HepG2 (cell line): ENCODE results near the gene CCDC57. TPM values are rescaled to one million over a fixed set of nuclear protein-coding genes. Genes with fewer than 3 reads are reported as not detected.

Source experiments
- ARNT2 ChIP-seq: sonication (generic); formaldehyde crosslinking; IDR thresholded peaks from 2 replicates; pipeline ENCODE4 v1.8.0; 2022; ENCODE audit warnings: mild to moderate bottlenecking, low read depth, missing genetic modification reagents, moderate library complexity
- BHLHE40 ChIP-seq: IDR thresholded peaks from 2 replicates; pipeline ENCODE4 v1.6.1; 2011; ENCODE audit warnings: low read length, improper control_type of control experiment
- FOXP1 ChIP-seq, 2 experiments: fragments of 450-650 bp in 1 of 2; IDR thresholded peaks; 2 replicates each; pipeline ENCODE4 v1.6.1; 2017 to 2018; ENCODE audit warnings: antibody characterized with exemption in 1 of 2
- HDAC2 ChIP-seq: sonication (generic); formaldehyde crosslinking; IDR thresholded peaks from 2 replicates; pipeline ENCODE4 v1.4.0; 2020; ENCODE audit warnings: missing genetic modification reagents
- JUNB ChIP-seq: sonication (generic); formaldehyde crosslinking; IDR thresholded peaks from 2 replicates; pipeline ENCODE4 v1.8.0; 2022; ENCODE audit warnings: missing genetic modification reagents, mild to moderate bottlenecking, borderline replicate concordance
- KDM6A ChIP-seq: IDR thresholded peaks from 2 replicates; pipeline ENCODE4 v1.6.1; 2016; ENCODE audit warnings: low read depth
- KLF15 ChIP-seq: sonication (generic); formaldehyde crosslinking; IDR thresholded peaks from 2 replicates; pipeline ENCODE4 v1.8.1; 2023; ENCODE audit warnings: borderline replicate concordance, mild to moderate bottlenecking, inconsistent platforms, missing genetic modification reagents, mixed read lengths
- MBD4 ChIP-seq: IDR thresholded peaks from 2 replicates; pipeline ENCODE4 v1.6.1; 2012; ENCODE audit warnings: low read length, inconsistent platforms, borderline replicate concordance
- MIER3 ChIP-seq: IDR thresholded peaks from 2 replicates; pipeline ENCODE4 v1.6.1; 2016; ENCODE audit warnings: missing compliant biosample characterization, borderline replicate concordance
- MYNN ChIP-seq: sonication (generic); formaldehyde crosslinking; IDR thresholded peaks from 2 replicates; pipeline ENCODE4 v1.4.0; 2020; ENCODE audit warnings: mild to moderate bottlenecking, low read depth, missing genetic modification reagents
- NAIF1 ChIP-seq: sonication (generic); formaldehyde crosslinking; IDR thresholded peaks from 2 replicates; pipeline ENCODE4 v1.5.0; 2020; ENCODE audit warnings: mild to moderate bottlenecking, missing genetic modification reagents, borderline replicate concordance
- NCOR1 ChIP-seq: fragments of 200-600 bp; sonication (generic); IDR thresholded peaks from 2 replicates; pipeline ENCODE4 v1.7.0; 2017; ENCODE audit warnings: antibody characterized with exemption, low read length, borderline replicate concordance
- NFE2 ChIP-seq: sonication (generic); formaldehyde crosslinking; IDR thresholded peaks from 2 replicates; pipeline ENCODE4 v1.4.0; 2020; ENCODE audit warnings: missing genetic modification reagents
- SMC3 ChIP-seq: IDR thresholded peaks from 2 replicates; pipeline ENCODE4 v1.6.1; 2011; ENCODE audit warnings: low read length, improper control_type of control experiment
- TBX2 ChIP-seq: sonication (generic); formaldehyde crosslinking; IDR thresholded peaks from 2 replicates; pipeline ENCODE4 v1.5.0; 2020; ENCODE audit warnings: missing genetic modification reagents, mild to moderate bottlenecking, borderline replicate concordance
- TEAD2 ChIP-seq: sonication (generic); formaldehyde crosslinking; IDR thresholded peaks from 2 replicates; pipeline ENCODE4 v1.9.0; 2021; ENCODE audit warnings: missing genetic modification reagents
- TEAD3 ChIP-seq: optimal IDR thresholded peaks from 2 replicates; pipeline ENCODE3; 2016; ENCODE audit warnings: borderline replicate concordance
- XRCC5 ChIP-seq: fragments of 200-400 bp; formaldehyde crosslinking; optimal IDR thresholded peaks from 2 replicates; pipeline ENCODE3; 2017; ENCODE audit warnings: mild to moderate bottlenecking, low read length
- ZNF564 ChIP-seq: sonication (generic); formaldehyde crosslinking; IDR thresholded peaks from 2 replicates; pipeline ENCODE4 v1.8.1; 2023; ENCODE audit warnings: mild to moderate bottlenecking, missing genetic modification reagents
- ZNF572 ChIP-seq: sonication (generic); formaldehyde crosslinking; IDR thresholded peaks from 2 replicates; pipeline ENCODE4 v1.5.1; 2020; ENCODE audit warnings: mild to moderate bottlenecking, missing genetic modification reagents
- ZSCAN25 ChIP-seq: sonication (generic); formaldehyde crosslinking; IDR thresholded peaks from 2 replicates; pipeline ENCODE4 v1.8.0; 2022; ENCODE audit warnings: mild to moderate bottlenecking, missing genetic modification reagents
- ZZZ3 ChIP-seq: sonication (generic); formaldehyde crosslinking; IDR thresholded peaks from 2 replicates; pipeline ENCODE4 v1.4.0; 2020; ENCODE audit warnings: missing genetic modification reagents, mild to moderate bottlenecking, borderline replicate concordance
- polyA plus RNA-seq, 8 experiments: library from polyadenylated mRNA; depleted of rRNA in 3 of 8; stranded (reverse) in 7 of 8; unstranded in 1 of 8; fragments of >200 nt; fragmentation: Illumina TruSeq in 4 of 8; extraction: Trizol in 4 of 8; gene quantifications; 2 replicates each; pipeline versions ENCODE4 v1.2.1 to v1.2.3, GENCODE V29; 2011 to 2016; ENCODE audit warnings: low read depth in 4 of 8, missing spikeins in 1 of 8, mixed read lengths in 1 of 8; ENCODE audit not compliant: insufficient read depth in 1 of 8
- total RNA-seq, 5 experiments: library from RNA; depleted of rRNA; stranded (reverse); fragments of >200 nt; fragmentation: Illumina TruSeq; extraction: Trizol; gene quantifications; 2 replicates each; pipeline ENCODE4 v1.2.3, GENCODE V29; 2016; ENCODE audit warnings: low read depth in 1 of 5
- TF ChIP-seq, protein P1 (sequence below): IDR thresholded peaks from 2 replicates; pipeline ENCODE4 v1.6.1; 2016; ENCODE audit warnings: mild to moderate bottlenecking, missing biosample characterization, missing genetic modification reagents
- TF ChIP-seq, protein P2 (sequence below): sonication (generic); formaldehyde crosslinking; IDR thresholded peaks from 2 replicates; pipeline ENCODE4 v1.5.1; 2020; ENCODE audit warnings: missing genetic modification reagents, mild to moderate bottlenecking, borderline replicate concordance
- TF ChIP-seq, protein P3 (sequence below), 2 experiments: IDR thresholded peaks; 2 replicates each; pipeline ENCODE4 v1.6.1; 2011 to 2012; ENCODE audit warnings: low read length in 2 of 2, borderline replicate concordance in 1 of 2, low read depth in 1 of 2, mild to moderate bottlenecking in 1 of 2, moderate library complexity in 1 of 2

The CCDC57 gene
- total and polyA plus RNA-seq, 2 of the 13 experiments (the other 11 are each of a cell fraction or from before 2014, with no cell fraction given): 59.3 to 59.9 TPM

DNA sequence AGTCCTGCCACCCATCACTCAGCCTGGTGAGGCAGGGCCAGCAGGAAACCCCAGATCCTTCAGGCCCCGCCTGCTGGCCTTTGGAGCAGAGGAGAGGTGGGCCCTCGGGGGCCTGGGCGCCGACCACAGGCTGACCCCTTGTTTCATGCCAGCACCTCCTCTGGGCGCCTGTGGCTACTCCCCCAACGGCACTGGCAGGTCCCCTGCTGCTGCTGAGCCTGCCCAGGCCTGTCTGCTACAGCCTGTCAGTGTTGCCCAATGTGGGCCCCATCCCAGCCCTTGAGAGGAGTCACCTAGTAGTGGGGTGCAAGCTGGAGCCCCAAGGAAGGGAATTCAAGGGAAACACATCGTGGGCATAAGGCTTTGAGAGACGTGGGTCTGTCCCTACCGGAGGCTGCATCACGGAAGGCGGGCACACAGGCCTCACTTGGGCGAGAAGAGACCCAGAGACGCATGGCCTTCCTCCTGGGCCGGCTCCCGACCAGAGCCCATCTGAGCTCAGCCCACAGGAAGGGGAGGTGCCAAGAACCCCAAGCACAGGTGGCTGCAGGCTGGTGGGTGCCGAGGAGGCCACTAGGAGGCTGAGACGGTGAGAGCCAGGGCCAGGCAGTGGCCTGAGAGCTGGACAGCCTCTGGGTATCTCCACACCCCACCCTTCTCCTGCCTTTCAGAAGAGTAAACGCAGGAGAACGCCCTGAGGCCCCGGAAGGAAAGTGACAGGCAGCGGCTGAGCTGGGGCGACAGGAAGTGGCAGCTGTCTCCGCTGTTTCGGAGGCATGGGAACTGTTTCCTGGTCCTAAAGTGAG lies 106.6 kb downstream of the CCDC57 start (continued):
- TF ChIP-seq TBX2: peak; percentile 92
- no peak for TF ChIP-seq MYNN (CRISPR knock-in tag)
- no peak for TF ChIP-seq KDM6A
- TF ChIP-seq HDAC2: peak; percentile 52; the same call in 1 of the 2 replicates
- TF ChIP-seq ARNT2 (CRISPR knock-in tag): peak; percentile 93
- TF ChIP-seq, protein P1, sequence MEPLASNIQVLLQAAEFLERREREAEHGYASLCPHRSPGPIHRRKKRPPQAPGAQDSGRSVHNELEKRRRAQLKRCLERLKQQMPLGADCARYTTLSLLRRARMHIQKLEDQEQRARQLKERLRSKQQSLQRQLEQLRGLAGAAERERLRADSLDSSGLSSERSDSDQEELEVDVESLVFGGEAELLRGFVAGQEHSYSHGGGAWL (CRISPR knock-in tag): 0 out of 2 replicates have a peak, but pooled peaks have one; percentile 76
- peak; percentile 45 for TF ChIP-seq TEAD3 (CRISPR knock-in tag)
- no peak for TF ChIP-seq MBD4
- TF ChIP-seq, protein P2, sequence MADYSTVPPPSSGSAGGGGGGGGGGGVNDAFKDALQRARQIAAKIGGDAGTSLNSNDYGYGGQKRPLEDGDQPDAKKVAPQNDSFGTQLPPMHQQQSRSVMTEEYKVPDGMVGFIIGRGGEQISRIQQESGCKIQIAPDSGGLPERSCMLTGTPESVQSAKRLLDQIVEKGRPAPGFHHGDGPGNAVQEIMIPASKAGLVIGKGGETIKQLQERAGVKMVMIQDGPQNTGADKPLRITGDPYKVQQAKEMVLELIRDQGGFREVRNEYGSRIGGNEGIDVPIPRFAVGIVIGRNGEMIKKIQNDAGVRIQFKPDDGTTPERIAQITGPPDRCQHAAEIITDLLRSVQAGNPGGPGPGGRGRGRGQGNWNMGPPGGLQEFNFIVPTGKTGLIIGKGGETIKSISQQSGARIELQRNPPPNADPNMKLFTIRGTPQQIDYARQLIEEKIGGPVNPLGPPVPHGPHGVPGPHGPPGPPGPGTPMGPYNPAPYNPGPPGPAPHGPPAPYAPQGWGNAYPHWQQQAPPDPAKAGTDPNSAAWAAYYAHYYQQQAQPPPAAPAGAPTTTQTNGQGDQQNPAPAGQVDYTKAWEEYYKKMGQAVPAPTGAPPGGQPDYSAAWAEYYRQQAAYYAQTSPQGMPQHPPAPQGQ (CRISPR knock-in tag): no peak
- TF ChIP-seq ZSCAN25: peak; percentile 90
- TF ChIP-seq NCOR1: no peak
- 0 out of 2 replicates have a peak, but pooled peaks have one; percentile 43 for TF ChIP-seq ZNF564
- no peak; the same call in none of the 2 replicates for TF ChIP-seq ZZZ3 (CRISPR knock-in tag)
- TF ChIP-seq, protein P3, sequence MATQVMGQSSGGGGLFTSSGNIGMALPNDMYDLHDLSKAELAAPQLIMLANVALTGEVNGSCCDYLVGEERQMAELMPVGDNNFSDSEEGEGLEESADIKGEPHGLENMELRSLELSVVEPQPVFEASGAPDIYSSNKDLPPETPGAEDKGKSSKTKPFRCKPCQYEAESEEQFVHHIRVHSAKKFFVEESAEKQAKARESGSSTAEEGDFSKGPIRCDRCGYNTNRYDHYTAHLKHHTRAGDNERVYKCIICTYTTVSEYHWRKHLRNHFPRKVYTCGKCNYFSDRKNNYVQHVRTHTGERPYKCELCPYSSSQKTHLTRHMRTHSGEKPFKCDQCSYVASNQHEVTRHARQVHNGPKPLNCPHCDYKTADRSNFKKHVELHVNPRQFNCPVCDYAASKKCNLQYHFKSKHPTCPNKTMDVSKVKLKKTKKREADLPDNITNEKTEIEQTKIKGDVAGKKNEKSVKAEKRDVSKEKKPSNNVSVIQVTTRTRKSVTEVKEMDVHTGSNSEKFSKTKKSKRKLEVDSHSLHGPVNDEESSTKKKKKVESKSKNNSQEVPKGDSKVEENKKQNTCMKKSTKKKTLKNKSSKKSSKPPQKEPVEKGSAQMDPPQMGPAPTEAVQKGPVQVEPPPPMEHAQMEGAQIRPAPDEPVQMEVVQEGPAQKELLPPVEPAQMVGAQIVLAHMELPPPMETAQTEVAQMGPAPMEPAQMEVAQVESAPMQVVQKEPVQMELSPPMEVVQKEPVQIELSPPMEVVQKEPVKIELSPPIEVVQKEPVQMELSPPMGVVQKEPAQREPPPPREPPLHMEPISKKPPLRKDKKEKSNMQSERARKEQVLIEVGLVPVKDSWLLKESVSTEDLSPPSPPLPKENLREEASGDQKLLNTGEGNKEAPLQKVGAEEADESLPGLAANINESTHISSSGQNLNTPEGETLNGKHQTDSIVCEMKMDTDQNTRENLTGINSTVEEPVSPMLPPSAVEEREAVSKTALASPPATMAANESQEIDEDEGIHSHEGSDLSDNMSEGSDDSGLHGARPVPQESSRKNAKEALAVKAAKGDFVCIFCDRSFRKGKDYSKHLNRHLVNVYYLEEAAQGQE (IDR thresholded peaks at IDR 0.05; ENCODE audit: borderline replicate concordance in 1 of 2, low read depth in 1 of 2, low read length in 2 of 2): no peak; a peak in 1 of 4 replicates
- TF ChIP-seq XRCC5: peak; percentile 98
- TF ChIP-seq SMC3: peak; percentile 59; the same call in 1 of the 2 replicates
- TF ChIP-seq TEAD2 (CRISPR knock-in tag): no peak
- TF ChIP-seq JUNB: no peak
- no peak for TF ChIP-seq NAIF1 (CRISPR knock-in tag)
- TF ChIP-seq KLF15 (CRISPR knock-in tag): no peak
- TF ChIP-seq BHLHE40: peak; percentile 27; the same call in 1 of the 2 replicates
- no peak for TF ChIP-seq FOXP1 (IDR thresholded peaks at IDR 0.05)
- peak; percentile 43; the same call in 1 of the 2 replicates for TF ChIP-seq FOXP1 (CRISPR knock-in tag; IDR thresholded peaks at IDR 0.05)
- peak; percentile 82; the same call in 1 of the 2 replicates for TF ChIP-seq MIER3 (CRISPR knock-in tag)
- peak; percentile 91 for TF ChIP-seq ZNF572
- TF ChIP-seq NFE2 (CRISPR knock-in tag): no peak
